Kidney epithelial cell (primary cell): Measurements from ENCODE around the gene SIRPA. TPM values are rescaled to one million over a fixed set of nuclear protein-coding genes. Genes with fewer than 3 reads are reported as not detected.

Source experiments
- DNase-seq: peaks from one replicate; pipeline ENCODE4 v3.0.0-alpha.2; 2010; ENCODE audit warnings: low read depth
- H3K27me3 ChIP-seq: 2 replicates; pipeline ENCODE4 v1.6.0; 2011; ENCODE audit warnings: low read length; ENCODE audit not compliant: control insufficient read depth, insufficient read depth
- H3K36me3 ChIP-seq: 2 replicates; pipeline ENCODE4 v1.5.1; 2011; ENCODE audit warnings: low read length; ENCODE audit not compliant: control insufficient read depth, insufficient read depth
- H3K4me3 ChIP-seq: 2 replicates; pipeline ENCODE4 v1.5.1; 2011; ENCODE audit warnings: low read depth, mild to moderate bottlenecking, control low read depth, low read length
- CTCF ChIP-seq: IDR thresholded peaks from 2 replicates; pipeline ENCODE4 v1.5.1; 2011; ENCODE audit warnings: mild to moderate bottlenecking, moderate library complexity, low read length, control low read depth, inconsistent platforms; ENCODE audit not compliant: insufficient read depth, poor library complexity, severe bottlenecking
- total RNA-seq: library from RNA; depleted of rRNA; stranded (reverse); fragments of >200 nt; gene quantifications from 2 replicates; pipeline ENCODE4 v1.2.3, GENCODE V29; 2015

The SIRPA gene
- total RNA-seq, 1 donor from 2014 or later = 40.6 TPM

DNA sequence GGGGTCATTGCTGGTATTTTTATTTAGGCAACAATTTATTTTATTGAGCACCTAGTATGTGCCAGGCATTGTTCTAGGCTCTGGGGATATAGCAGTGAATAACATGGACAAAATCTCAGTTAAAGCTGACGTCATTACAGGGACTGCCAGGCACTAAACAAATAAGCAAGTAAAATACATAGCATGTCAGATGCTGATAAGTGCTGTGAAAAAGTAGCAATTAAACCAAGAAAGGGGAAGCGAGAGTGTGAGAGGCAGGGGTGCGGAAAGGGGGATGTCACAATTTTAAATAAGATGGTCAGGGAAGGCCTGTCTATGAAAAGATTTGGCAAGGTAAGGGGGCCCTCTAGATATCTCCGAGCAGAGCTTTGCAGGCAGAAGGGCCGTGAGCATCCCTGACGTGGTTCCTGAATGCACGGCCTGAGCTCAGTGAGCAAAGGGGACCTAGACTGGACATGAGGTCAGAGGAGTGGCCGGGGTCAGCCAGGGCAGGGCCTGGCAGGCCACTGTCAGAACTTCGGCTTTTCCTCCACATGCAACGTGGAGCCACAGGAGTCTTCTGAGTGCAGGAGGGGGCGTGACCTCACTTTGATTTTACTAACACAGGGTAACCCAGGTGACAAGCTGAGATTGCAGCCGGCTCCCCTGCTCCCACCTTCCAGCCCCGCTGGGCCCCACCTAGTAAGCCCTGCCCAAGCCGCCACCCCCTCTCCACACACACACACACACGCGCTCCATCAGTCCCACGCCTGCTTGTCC lies 24.2 kb upstream of the SIRPA start:
- no peak for DNase-seq
- H3K4me3 ChIP-seq = no peak overlapping the region
- H3K27me3 ChIP-seq = no peaks in the 10 kb centered on the region
- TF ChIP-seq CTCF = no peak
- H3K36me3 ChIP-seq = no peaks in the 10 kb centered on the region

- no peak overlapping the region for H3K4me3 ChIP-seq
- H3K27me3 ChIP-seq = no peaks in the 10 kb centered on the region
- no peak for TF ChIP-seq CTCF
- no peak for DNase-seq
- no peaks in the 10 kb centered on the region for H3K36me3 ChIP-seq
Measured at GRCh38 chr20:1871807-1872458, 23.3 kb upstream of the SIRPA start.

GRCh38 chr20:1872459-1873097 lies 22.6 kb upstream of the SIRPA start:
- no peaks in the 10 kb centered on the region for H3K36me3 ChIP-seq
- H3K27me3 ChIP-seq = no peaks in the 10 kb centered on the region
- H3K4me3 ChIP-seq = no peak overlapping the region
- TF ChIP-seq CTCF = no peak
- DNase-seq = no peak

GRCh38 chr20:1874450-1875182 lies 20.6 kb upstream of the SIRPA start:
- TF ChIP-seq CTCF = no peak

GRCh38 chr20:1875183-1875554 lies 20.0 kb upstream of the SIRPA start:
- Histone ChIP-seq H3K36me3 (no peaks in the 10 kb centered on the region), H3K4me3 (no peak overlapping the region), H3K27me3 (peaks cover 3% of the 10 kb centered on the region)
- no peak for TF ChIP-seq CTCF
- no peak for DNase-seq

More at GRCh38 chr20:1874450-1875182, 20.6 kb upstream of the SIRPA start:
- DNase-seq = no peak
- Histone ChIP-seq H3K36me3 (no peaks in the 10 kb centered on the region), H3K4me3 (no peak overlapping the region), H3K27me3 (peaks cover 1% of the 10 kb centered on the region)
